Measurements from ENCODE around the gene SRSF3. TPM values are rescaled to one million over a fixed set of nuclear protein-coding genes. Genes with fewer than 3 reads are reported as not detected.

The SRSF3 gene
- total RNA-seq, 1 donor from 2014 or later = 404 TPM

GRCh38 chr6:36590237-36590636, 3.9 kb upstream of the SRSF3 start:
- no peak for TF ChIP-seq CTCF (IDR thresholded peaks at IDR 0.05; ENCODE audit: unreplicated experiment)
- peaks cover 7% of the 10 kb centered on the region for H3K4me1 Mint-ChIP-seq
- no peak overlapping the region for H3K4me3 Mint-ChIP-seq
- H3K36me3 Mint-ChIP-seq = no peaks in the 10 kb centered on the region
- no peak for DNase-seq (ENCODE audit: low spot score in 2 of 2, unreplicated experiment in 2 of 2)
- H3K27me3 Mint-ChIP-seq (ENCODE audit: low read depth) = no peaks in the 10 kb centered on the region
- H3K9me3 Mint-ChIP-seq = no peaks in the 10 kb centered on the region
- H3K27ac Mint-ChIP-seq = peak overlapping the region; percentile 43

GRCh38 chr6:36592221-36592655, 1.9 kb upstream of the SRSF3 start:
- H3K9me3 Mint-ChIP-seq = no peaks in the 10 kb centered on the region
- peak overlapping the region; percentile 45 for H3K4me3 Mint-ChIP-seq
- peaks cover 7% of the 10 kb centered on the region for H3K36me3 Mint-ChIP-seq
- no peak for TF ChIP-seq CTCF (IDR thresholded peaks at IDR 0.05; ENCODE audit: unreplicated experiment)
- H3K27me3 Mint-ChIP-seq (ENCODE audit: low read depth) = no peaks in the 10 kb centered on the region
- peak overlapping the region; percentile 85 for H3K27ac Mint-ChIP-seq
- H3K4me1 Mint-ChIP-seq = peaks cover 17% of the 10 kb centered on the region
- DNase-seq (ENCODE audit: low spot score in 2 of 2, unreplicated experiment in 2 of 2) = no peak

DNA sequence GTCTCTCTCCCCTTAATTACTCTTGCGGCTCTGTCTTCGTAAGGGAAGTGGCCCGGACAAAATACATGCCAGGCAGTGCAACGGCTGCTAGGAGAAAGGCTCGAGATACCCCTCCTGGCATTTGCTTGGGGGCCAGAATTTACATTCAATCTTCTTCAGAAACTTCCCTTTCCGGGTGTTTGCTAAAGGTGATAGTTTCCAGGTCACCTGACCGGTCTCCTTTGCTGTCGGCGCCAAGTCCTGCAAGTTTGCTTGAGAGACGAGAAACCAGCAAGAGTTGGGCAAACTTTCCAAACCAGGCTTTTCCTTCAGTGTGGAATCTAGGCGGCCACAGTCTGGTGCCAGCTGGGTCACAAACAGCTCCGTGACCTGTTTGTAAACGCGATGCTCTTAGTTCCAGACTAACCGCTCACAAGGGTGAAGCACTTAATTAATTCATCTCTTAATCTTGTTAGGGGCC, 563 bp upstream of the SRSF3 start:
- Mint-ChIP-seq H3K36me3 (peaks cover 10% of the 10 kb centered on the region), H3K9me3 (no peaks in the 10 kb centered on the region), H3K4me1 (peaks cover 29% of the 10 kb centered on the region), H3K27ac (peak overlapping the region; percentile 100), H3K27me3 (ENCODE audit: low read depth) (no peaks in the 10 kb centered on the region), H3K4me3 (peak overlapping the region; percentile 95)
- peak in 1 of 2 experiments; percentile 53 for DNase-seq (ENCODE audit: low spot score in 2 of 2, unreplicated experiment in 2 of 2)
- TF ChIP-seq CTCF (IDR thresholded peaks at IDR 0.05; ENCODE audit: unreplicated experiment) = no peak

GRCh38 chr6:36594816-36595643, 868 bp downstream of the SRSF3 start:
- Mint-ChIP-seq H3K4me1 (peaks cover 43% of the 10 kb centered on the region), H3K4me3 (peak overlapping the region; percentile 95)
- DNase-seq (ENCODE audit: low spot score in 2 of 2, unreplicated experiment in 2 of 2) = no peak

GRCh38 chr6:36596356-36596755, 2.2 kb downstream of the SRSF3 start:
- Mint-ChIP-seq H3K27ac (peak overlapping the region; percentile 100), H3K27me3 (ENCODE audit: low read depth) (no peaks in the 10 kb centered on the region), H3K4me3 (peak overlapping the region; percentile 95), H3K9me3 (no peaks in the 10 kb centered on the region), H3K36me3 (peaks cover 29% of the 10 kb centered on the region), H3K4me1 (peaks cover 51% of the 10 kb centered on the region)
- no peak for DNase-seq (ENCODE audit: low spot score in 2 of 2, unreplicated experiment in 2 of 2)
- no peak for TF ChIP-seq CTCF (IDR thresholded peaks at IDR 0.05; ENCODE audit: unreplicated experiment)

More at GRCh38 chr6:36594816-36595643, 868 bp downstream of the SRSF3 start:
- no peak for TF ChIP-seq CTCF (IDR thresholded peaks at IDR 0.05; ENCODE audit: unreplicated experiment)
- Mint-ChIP-seq H3K27me3 (ENCODE audit: low read depth) (no peaks in the 10 kb centered on the region), H3K36me3 (peaks cover 22% of the 10 kb centered on the region), H3K9me3 (no peaks in the 10 kb centered on the region), H3K27ac (peak overlapping the region; percentile 100)

All from mesothelial cell of epicardium (in vitro differentiated cells).